Bronchial epithelial cell (primary cell): ENCODE measurements around the gene NRP1. TPM values are rescaled to one million over a fixed set of nuclear protein-coding genes. Genes with fewer than 3 reads are reported as not detected.

Source experiments
- DNase-seq: peaks from one replicate; pipeline ENCODE4 v3.0.0-alpha.2; 2010; ENCODE audit warnings: low read depth
- FAIRE-seq: peaks from 2 replicates; lab custom pipeline; 2011; peaks lifted over from hg19 to GRCh38; lab: Jason Lieb, UNC
- H3K27me3 ChIP-seq: 2 replicates; pipeline ENCODE4 v1.5.1; 2011; ENCODE audit warnings: low read length; ENCODE audit not compliant: control insufficient read depth, insufficient read depth
- H3K36me3 ChIP-seq: 2 replicates; pipeline ENCODE4 v1.5.1; 2011; ENCODE audit warnings: low read length; ENCODE audit not compliant: control insufficient read depth, insufficient read depth
- H3K4me3 ChIP-seq: 2 replicates; pipeline ENCODE4 v1.5.1; 2011; ENCODE audit warnings: mild to moderate bottlenecking, low read depth, low read length, control low read depth
- CTCF ChIP-seq: IDR thresholded peaks from 2 replicates; pipeline ENCODE4 v1.5.1; 2011; ENCODE audit warnings: mild to moderate bottlenecking, moderate library complexity, low read length, control low read depth, inconsistent platforms; ENCODE audit not compliant: insufficient read depth, severe bottlenecking
- total RNA-seq: library from RNA; depleted of rRNA; stranded (reverse); fragments of >200 nt; gene quantifications from 2 replicates; pipeline ENCODE4 v1.2.1, GENCODE V29; 2014

NRP1 gene
- total RNA-seq, 1 donor from 2014 or later: 21.6 TPM

- Histone ChIP-seq H3K27me3 (no peaks in the 10 kb centered on the region), H3K36me3 (no peaks in the 10 kb centered on the region), H3K4me3 (no peak overlapping the region)
- DNase-seq (no peak), FAIRE-seq (no peak)
- no peak for TF ChIP-seq CTCF
Measured at GRCh38 chr10:33293076-33293475, 41.4 kb downstream of the NRP1 start.

GRCh38 chr10:33291053-33291592 lies 43.3 kb downstream of the NRP1 start:
- no peak overlapping the region for H3K4me3 ChIP-seq
- FAIRE-seq (no peak), DNase-seq (peak; percentile 89)
- H3K36me3 ChIP-seq: peaks cover 2% of the 10 kb centered on the region
- TF ChIP-seq CTCF: no peak
- no peaks in the 10 kb centered on the region for H3K27me3 ChIP-seq

- no peak for TF ChIP-seq CTCF
- FAIRE-seq (no peak), DNase-seq (no peak)
- no peak overlapping the region for H3K4me3 ChIP-seq
- H3K36me3 ChIP-seq: peaks cover 2% of the 10 kb centered on the region
- H3K27me3 ChIP-seq: no peaks in the 10 kb centered on the region
Measured at GRCh38 chr10:33290321-33291052, 44.0 kb downstream of the NRP1 start.

- H3K27me3 ChIP-seq: no peaks in the 10 kb centered on the region
- FAIRE-seq (no peak), DNase-seq (no peak)
- no peak overlapping the region for H3K4me3 ChIP-seq
- H3K36me3 ChIP-seq: peaks cover 2% of the 10 kb centered on the region
- no peak for TF ChIP-seq CTCF
Measured at GRCh38 chr10:33289776-33290175, 44.7 kb downstream of the NRP1 start.

- no peaks in the 10 kb centered on the region for H3K27me3 ChIP-seq
- TF ChIP-seq CTCF: no peak
- H3K36me3 ChIP-seq: peaks cover 2% of the 10 kb centered on the region
- FAIRE-seq (no peak), DNase-seq (no peak)
- H3K4me3 ChIP-seq: no peak overlapping the region
Measured at GRCh38 chr10:33288127-33288526, 46.3 kb downstream of the NRP1 start.
